K562 (cell line): Measurements from ENCODE around the gene MXRA7.

Source experiments
- ADNP ChIP-seq: fragments of 200-800 bp; sonication (Bioruptor generic); IDR thresholded peaks from 2 replicates; pipeline ENCODE4 v1.6.1; 2016; ENCODE audit warnings: missing genetic modification characterization, missing compliant biosample characterization
- CTCF ChIP-seq, 3 experiments: IDR thresholded peaks in 2 of 3; conservative IDR thresholded peaks in 1 of 3; 2 replicates each; pipeline ENCODE4 v1.5.1; 2011 to 2012; ENCODE audit warnings: low read length in 3 of 3, mild to moderate bottlenecking in 3 of 3, control low read depth in 2 of 3, improper control_type of control experiment in 1 of 3, inconsistent platforms in 1 of 3, low read depth in 1 of 3, mixed read lengths in 1 of 3, moderate library complexity in 1 of 3; ENCODE audit not compliant: insufficient read depth in 2 of 3
- EP300 ChIP-seq: IDR thresholded peaks from 2 replicates; pipeline ENCODE4 v1.6.1; 2012; ENCODE audit warnings: low read length, improper control_type of control experiment
- PRPF4 ChIP-seq: fragments of 200-400 bp; formaldehyde crosslinking; IDR thresholded peaks from one replicate; pipeline ENCODE4 v1.6.1; 2017; ENCODE audit warnings: low read length, low read depth, mild to moderate bottlenecking; ENCODE audit not compliant: insufficient read depth, poor library complexity, severe bottlenecking

DNA sequence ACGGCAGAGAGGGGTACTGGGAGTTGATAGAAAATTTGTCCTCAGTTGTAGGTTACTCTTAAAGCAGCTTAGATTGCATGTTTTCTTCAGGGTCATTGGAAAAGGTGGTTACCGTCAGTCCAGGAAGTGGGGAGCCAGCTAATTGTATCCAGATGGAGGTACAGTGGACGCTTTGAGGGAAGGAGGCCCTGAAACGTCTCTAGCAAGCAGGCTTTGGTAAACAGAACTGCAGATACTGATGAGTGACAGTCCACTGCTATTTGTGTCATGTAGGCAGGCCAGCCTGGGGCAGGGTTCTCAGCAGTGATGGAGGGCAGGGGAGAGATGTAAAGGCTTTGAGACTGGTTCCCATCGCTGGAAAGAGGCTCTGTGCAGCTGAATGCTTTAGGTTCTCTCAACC, 37.0 kb downstream of the MXRA7 start:
- TF ChIP-seq PRPF4, result no peak
- no peak for TF ChIP-seq EP300
- no peak for TF ChIP-seq CTCF (IDR thresholded peaks at IDR 0.05 in 2 of 3, conservative IDR thresholded peaks at IDR 0.05 in 1 of 3; ENCODE audit: insufficient read depth in 2 of 3, low read depth in 1 of 3, low read length in 3 of 3)
- TF ChIP-seq ADNP (tag), result no peak
